ENCODE measurements around the gene C2orf72. TPM values are rescaled to one million over a fixed set of nuclear protein-coding genes. Genes with fewer than 3 reads are reported as not detected.

Gene C2orf72
- total and polyA plus RNA-seq, 2 of the 13 experiments (the other 11 are each of a cell fraction or from before 2014, with no cell fraction given) = 147 to 203 TPM

DNA sequence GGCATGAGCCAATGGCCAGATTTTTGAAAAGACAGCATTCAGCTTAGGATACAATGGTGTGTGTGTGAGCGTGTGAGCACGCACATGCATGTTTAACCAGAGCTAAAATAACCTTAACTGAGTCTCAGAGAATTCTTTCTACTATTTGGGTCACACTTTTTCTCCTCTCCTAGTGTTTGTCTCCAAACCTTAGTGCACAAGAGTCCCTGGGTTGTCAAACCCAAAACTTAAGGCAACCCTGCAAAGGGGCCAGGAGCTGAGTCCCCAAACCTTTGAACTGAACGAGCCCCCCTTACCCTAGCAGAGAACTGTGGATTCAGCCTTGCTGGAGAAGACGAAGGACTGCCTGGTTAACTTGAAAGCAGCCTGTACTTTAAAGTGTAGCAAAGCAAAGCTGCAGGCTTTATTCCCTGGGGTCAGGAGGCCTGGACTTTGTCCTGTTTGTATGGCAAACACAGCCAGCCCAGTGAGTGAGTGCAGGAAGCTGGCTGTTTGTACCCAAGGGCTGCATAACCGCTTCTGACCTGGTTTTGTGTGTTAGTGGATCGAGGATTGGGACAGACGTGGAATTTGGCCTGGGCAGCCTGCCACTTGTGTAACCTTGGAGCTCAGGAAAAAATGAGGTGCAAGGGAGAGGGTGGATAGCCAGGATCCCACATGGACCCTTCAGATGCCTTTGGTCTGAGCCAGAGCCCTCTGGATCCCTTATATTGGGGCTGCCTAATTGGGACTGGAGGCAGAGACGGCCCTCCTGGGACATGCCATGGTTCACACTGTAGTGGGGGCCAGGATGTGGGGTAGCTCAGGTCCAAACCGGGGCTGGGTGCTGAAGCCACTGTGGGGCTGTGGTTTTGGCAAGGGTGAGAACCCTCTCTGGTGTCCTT is 12.9 kb downstream of the C2orf72 start (continued):
- TF ChIP-seq TBL1XR1 (IDR thresholded peaks at IDR 0.05; ENCODE audit: borderline replicate concordance, low read length, partially characterized antibody) (peak; percentile 93), KAT8 (CRISPR knock-in tag; IDR thresholded peaks at IDR 0.05) (peak; percentile 91), ZNF747 (CRISPR knock-in tag; IDR thresholded peaks at IDR 0.05; ENCODE audit: borderline replicate concordance) (peak; percentile 99), ZNF224 (CRISPR knock-in tag; IDR thresholded peaks at IDR 0.05) (peak; percentile 87; the same call in 1 of the 2 replicates), SSRP1 (CRISPR knock-in tag; IDR thresholded peaks at IDR 0.05) (peak; percentile 94), ZNF629 (CRISPR knock-in tag; conservative IDR thresholded peaks at IDR 0.05) (peak; percentile 87), RXRA (CRISPR knock-in tag; IDR thresholded peaks at IDR 0.05) (peak; percentile 99), ZNF660 (CRISPR knock-in tag; IDR thresholded peaks at IDR 0.05; ENCODE audit: borderline replicate concordance, low read depth) (no peak), ZNF768 (CRISPR knock-in tag; IDR thresholded peaks at IDR 0.05) (peak; percentile 94; the same call in 1 of the 2 replicates), XBP1 (CRISPR knock-in tag; IDR thresholded peaks at IDR 0.05) (peak; percentile 92; the same call in 1 of the 2 replicates), ATF7-NPFF (CRISPR knock-in tag; IDR thresholded peaks at IDR 0.05; ENCODE audit: low read depth) (peak; percentile 92), NR2C2 (CRISPR knock-in tag; IDR thresholded peaks at IDR 0.05; ENCODE audit: borderline replicate concordance) (peak; percentile 91)
- TF ChIP-seq, protein P1, sequence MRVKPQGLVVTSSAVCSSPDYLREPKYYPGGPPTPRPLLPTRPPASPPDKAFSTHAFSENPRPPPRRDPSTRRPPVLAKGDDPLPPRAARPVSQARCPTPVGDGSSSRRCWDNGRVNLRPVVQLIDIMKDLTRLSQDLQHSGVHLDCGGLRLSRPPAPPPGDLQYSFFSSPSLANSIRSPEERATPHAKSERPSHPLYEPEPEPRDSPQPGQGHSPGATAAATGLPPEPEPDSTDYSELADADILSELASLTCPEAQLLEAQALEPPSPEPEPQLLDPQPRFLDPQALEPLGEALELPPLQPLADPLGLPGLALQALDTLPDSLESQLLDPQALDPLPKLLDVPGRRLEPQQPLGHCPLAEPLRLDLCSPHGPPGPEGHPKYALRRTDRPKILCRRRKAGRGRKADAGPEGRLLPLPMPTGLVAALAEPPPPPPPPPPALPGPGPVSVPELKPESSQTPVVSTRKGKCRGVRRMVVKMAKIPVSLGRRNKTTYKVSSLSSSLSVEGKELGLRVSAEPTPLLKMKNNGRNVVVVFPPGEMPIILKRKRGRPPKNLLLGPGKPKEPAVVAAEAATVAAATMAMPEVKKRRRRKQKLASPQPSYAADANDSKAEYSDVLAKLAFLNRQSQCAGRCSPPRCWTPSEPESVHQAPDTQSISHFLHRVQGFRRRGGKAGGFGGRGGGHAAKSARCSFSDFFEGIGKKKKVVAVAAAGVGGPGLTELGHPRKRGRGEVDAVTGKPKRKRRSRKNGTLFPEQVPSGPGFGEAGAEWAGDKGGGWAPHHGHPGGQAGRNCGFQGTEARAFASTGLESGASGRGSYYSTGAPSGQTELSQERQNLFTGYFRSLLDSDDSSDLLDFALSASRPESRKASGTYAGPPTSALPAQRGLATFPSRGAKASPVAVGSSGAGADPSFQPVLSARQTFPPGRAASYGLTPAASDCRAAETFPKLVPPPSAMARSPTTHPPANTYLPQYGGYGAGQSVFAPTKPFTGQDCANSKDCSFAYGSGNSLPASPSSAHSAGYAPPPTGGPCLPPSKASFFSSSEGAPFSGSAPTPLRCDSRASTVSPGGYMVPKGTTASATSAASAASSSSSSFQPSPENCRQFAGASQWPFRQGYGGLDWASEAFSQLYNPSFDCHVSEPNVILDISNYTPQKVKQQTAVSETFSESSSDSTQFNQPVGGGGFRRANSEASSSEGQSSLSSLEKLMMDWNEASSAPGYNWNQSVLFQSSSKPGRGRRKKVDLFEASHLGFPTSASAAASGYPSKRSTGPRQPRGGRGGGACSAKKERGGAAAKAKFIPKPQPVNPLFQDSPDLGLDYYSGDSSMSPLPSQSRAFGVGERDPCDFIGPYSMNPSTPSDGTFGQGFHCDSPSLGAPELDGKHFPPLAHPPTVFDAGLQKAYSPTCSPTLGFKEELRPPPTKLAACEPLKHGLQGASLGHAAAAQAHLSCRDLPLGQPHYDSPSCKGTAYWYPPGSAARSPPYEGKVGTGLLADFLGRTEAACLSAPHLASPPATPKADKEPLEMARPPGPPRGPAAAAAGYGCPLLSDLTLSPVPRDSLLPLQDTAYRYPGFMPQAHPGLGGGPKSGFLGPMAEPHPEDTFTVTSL (CRISPR knock-in tag; IDR thresholded peaks at IDR 0.05; ENCODE audit: borderline replicate concordance) = peak; percentile 100
- TF ChIP-seq, protein P2, sequence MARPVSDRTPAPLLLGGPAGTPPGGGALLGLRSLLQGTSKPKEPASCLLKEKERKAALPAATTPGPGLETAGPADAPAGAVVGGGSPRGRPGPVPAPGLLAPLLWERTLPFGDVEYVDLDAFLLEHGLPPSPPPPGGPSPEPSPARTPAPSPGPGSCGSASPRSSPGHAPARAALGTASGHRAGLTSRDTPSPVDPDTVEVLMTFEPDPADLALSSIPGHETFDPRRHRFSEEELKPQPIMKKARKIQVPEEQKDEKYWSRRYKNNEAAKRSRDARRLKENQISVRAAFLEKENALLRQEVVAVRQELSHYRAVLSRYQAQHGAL (CRISPR knock-in tag; IDR thresholded peaks at IDR 0.05; ENCODE audit: not compliant biosample characterization) = peak; percentile 92
- TF ChIP-seq, protein P3, sequence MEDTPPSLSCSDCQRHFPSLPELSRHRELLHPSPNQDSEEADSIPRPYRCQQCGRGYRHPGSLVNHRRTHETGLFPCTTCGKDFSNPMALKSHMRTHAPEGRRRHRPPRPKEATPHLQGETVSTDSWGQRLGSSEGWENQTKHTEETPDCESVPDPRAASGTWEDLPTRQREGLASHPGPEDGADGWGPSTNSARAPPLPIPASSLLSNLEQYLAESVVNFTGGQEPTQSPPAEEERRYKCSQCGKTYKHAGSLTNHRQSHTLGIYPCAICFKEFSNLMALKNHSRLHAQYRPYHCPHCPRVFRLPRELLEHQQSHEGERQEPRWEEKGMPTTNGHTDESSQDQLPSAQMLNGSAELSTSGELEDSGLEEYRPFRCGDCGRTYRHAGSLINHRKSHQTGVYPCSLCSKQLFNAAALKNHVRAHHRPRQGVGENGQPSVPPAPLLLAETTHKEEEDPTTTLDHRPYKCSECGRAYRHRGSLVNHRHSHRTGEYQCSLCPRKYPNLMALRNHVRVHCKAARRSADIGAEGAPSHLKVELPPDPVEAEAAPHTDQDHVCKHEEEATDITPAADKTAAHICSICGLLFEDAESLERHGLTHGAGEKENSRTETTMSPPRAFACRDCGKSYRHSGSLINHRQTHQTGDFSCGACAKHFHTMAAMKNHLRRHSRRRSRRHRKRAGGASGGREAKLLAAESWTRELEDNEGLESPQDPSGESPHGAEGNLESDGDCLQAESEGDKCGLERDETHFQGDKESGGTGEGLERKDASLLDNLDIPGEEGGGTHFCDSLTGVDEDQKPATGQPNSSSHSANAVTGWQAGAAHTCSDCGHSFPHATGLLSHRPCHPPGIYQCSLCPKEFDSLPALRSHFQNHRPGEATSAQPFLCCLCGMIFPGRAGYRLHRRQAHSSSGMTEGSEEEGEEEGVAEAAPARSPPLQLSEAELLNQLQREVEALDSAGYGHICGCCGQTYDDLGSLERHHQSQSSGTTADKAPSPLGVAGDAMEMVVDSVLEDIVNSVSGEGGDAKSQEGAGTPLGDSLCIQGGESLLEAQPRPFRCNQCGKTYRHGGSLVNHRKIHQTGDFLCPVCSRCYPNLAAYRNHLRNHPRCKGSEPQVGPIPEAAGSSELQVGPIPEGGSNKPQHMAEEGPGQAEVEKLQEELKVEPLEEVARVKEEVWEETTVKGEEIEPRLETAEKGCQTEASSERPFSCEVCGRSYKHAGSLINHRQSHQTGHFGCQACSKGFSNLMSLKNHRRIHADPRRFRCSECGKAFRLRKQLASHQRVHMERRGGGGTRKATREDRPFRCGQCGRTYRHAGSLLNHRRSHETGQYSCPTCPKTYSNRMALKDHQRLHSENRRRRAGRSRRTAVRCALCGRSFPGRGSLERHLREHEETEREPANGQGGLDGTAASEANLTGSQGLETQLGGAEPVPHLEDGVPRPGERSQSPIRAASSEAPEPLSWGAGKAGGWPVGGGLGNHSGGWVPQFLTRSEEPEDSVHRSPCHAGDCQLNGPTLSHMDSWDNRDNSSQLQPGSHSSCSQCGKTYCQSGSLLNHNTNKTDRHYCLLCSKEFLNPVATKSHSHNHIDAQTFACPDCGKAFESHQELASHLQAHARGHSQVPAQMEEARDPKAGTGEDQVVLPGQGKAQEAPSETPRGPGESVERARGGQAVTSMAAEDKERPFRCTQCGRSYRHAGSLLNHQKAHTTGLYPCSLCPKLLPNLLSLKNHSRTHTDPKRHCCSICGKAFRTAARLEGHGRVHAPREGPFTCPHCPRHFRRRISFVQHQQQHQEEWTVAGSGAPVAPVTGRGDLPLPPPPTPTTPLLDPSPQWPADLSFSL (CRISPR knock-in tag; IDR thresholded peaks at IDR 0.05) = no peak; the same call in none of the 2 replicates

Data from HepG2 (cell line).